SK-N-SH treated with all-trans-retinoic acid at 6 μM for 48 hours (cell line): ENCODE results near the gene TSC1.

Experiments
- ATAC-seq: fragments of 200-7000 bp; cut with Tn5 transposase; 3 replicates; pipeline ENCODE4 v1.9.1; 2020; ENCODE audit warnings: mild to moderate bottlenecking, moderate library complexity
- ARNTL ChIP-seq: fragments of 450-650 bp; formaldehyde crosslinking; IDR thresholded peaks from 2 replicates; pipeline ENCODE4 v1.5.0; 2020; ENCODE audit warnings: low read depth, mild to moderate bottlenecking, moderate library complexity, borderline replicate concordance
- BACH2 ChIP-seq: fragments of 250-450 bp; sonication (Bioruptor Pico); IDR thresholded peaks from 2 replicates; pipeline ENCODE4 v1.9.0; 2021; ENCODE audit warnings: mild to moderate bottlenecking, borderline replicate concordance
- CSDC2 ChIP-seq: fragments of 250-450 bp; sonication (Bioruptor Pico); IDR thresholded peaks from 2 replicates; pipeline ENCODE4 v1.5.0; 2020; ENCODE audit warnings: mild to moderate bottlenecking, moderate library complexity
- GLIS3 ChIP-seq: fragments of 250-450 bp; sonication (Bioruptor Pico); IDR thresholded peaks from 2 replicates; pipeline ENCODE4 v1.5.0; 2020; ENCODE audit warnings: mild to moderate bottlenecking, moderate library complexity
- ISL1 ChIP-seq: fragments of 250-450 bp; sonication (Bioruptor Pico); IDR thresholded peaks from 2 replicates; pipeline ENCODE4 v2.1.2; 2022; ENCODE audit warnings: mild to moderate bottlenecking, moderate library complexity
- OSR1 ChIP-seq: fragments of 250-450 bp; sonication (Bioruptor Pico); IDR thresholded peaks from 2 replicates; pipeline ENCODE4 v1.8.0; 2022; ENCODE audit warnings: moderate library complexity, mild to moderate bottlenecking, inconsistent platforms
- PPARA ChIP-seq: fragments of 250-450 bp; sonication (Bioruptor Pico); IDR thresholded peaks from 2 replicates; pipeline ENCODE4 v1.5.0; 2020; ENCODE audit warnings: mild to moderate bottlenecking, borderline replicate concordance
- RARB ChIP-seq: fragments of 250-450 bp; sonication (Bioruptor Pico); IDR thresholded peaks from 2 replicates; pipeline ENCODE4 v1.8.0; 2021; ENCODE audit warnings: mild to moderate bottlenecking, moderate library complexity
- TCF4 ChIP-seq: fragments of 250-450 bp; sonication (Bioruptor Pico); IDR thresholded peaks from 2 replicates; pipeline ENCODE4 v1.8.0; 2021; ENCODE audit warnings: mild to moderate bottlenecking, moderate library complexity, borderline replicate concordance
- TOX ChIP-seq: fragments of 250-450 bp; sonication (Bioruptor Pico); IDR thresholded peaks from 2 replicates; pipeline ENCODE4 v1.8.0; 2021; ENCODE audit warnings: mild to moderate bottlenecking, moderate library complexity, borderline replicate concordance
- ZC3H10 ChIP-seq: fragments of 250-450 bp; sonication (Bioruptor Pico); IDR thresholded peaks from 2 replicates; pipeline ENCODE4 v1.5.1; 2021; ENCODE audit warnings: mild to moderate bottlenecking, moderate library complexity
- ZFP3 ChIP-seq: fragments of 250-450 bp; sonication (Bioruptor Pico); IDR thresholded peaks from 2 replicates; pipeline ENCODE4 v1.5.0; 2020; ENCODE audit warnings: mild to moderate bottlenecking, moderate library complexity
- ZFP30 ChIP-seq: fragments of 450-650 bp; formaldehyde crosslinking; IDR thresholded peaks from 2 replicates; pipeline ENCODE4 v1.5.0; 2022; ENCODE audit warnings: mild to moderate bottlenecking, moderate library complexity
- ZNF70 ChIP-seq: fragments of 450-650 bp; formaldehyde crosslinking; IDR thresholded peaks from 2 replicates; pipeline ENCODE4 v1.5.0; 2020; ENCODE audit warnings: mild to moderate bottlenecking, moderate library complexity
- TF ChIP-seq, protein P1 (sequence below): fragments of 250-450 bp; sonication (Bioruptor Pico); IDR thresholded peaks from 2 replicates; pipeline ENCODE4 v1.8.0; 2021; ENCODE audit warnings: low read depth, mild to moderate bottlenecking, moderate library complexity, borderline replicate concordance
- TF ChIP-seq, protein P2 (sequence below): fragments of 250-450 bp; sonication (Bioruptor Pico); IDR thresholded peaks from 2 replicates; pipeline ENCODE4 v1.8.0; 2020; ENCODE audit warnings: mild to moderate bottlenecking, moderate library complexity, borderline replicate concordance
- TF ChIP-seq, protein P3 (sequence below): fragments of 250-450 bp; sonication (Bioruptor Pico); IDR thresholded peaks from 2 replicates; pipeline ENCODE4 v1.5.1; 2021; ENCODE audit warnings: mild to moderate bottlenecking, moderate library complexity

TSC1 gene

DNA sequence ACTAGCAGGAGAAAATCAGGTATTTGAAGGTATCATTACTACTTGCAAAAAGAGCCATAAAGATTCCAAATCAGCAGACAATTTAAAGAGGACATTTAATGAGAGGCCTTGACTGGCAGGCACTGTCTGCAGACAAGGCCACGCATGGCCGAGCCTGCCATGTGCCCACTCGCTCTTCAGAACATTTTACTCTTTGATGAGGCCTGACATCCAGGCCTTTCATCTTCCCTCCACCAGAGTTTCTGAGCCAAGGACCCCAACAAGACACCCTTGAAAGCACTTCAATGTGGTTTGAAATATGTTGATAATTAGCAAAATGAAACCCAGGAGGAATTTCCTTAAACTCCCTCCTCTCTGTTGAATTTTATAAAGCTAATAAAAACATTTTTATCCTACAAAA is 82.8 kb downstream of the TSC1 start (continued):
- TF ChIP-seq, protein P1, sequence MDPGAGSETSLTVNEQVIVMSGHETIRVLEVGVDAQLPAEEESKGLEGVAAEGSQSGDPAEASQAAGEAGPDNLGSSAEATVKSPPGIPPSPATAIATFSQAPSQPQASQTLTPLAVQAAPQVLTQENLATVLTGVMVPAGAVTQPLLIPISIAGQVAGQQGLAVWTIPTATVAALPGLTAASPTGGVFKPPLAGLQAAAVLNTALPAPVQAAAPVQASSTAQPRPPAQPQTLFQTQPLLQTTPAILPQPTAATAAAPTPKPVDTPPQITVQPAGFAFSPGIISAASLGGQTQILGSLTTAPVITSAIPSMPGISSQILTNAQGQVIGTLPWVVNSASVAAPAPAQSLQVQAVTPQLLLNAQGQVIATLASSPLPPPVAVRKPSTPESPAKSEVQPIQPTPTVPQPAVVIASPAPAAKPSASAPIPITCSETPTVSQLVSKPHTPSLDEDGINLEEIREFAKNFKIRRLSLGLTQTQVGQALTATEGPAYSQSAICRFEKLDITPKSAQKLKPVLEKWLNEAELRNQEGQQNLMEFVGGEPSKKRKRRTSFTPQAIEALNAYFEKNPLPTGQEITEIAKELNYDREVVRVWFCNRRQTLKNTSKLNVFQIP (CRISPR knock-in tag) = no peak
- TF ChIP-seq RARB (no peak), ZFP30 (CRISPR knock-in tag) (no peak), CSDC2 (no peak), ZFP3 (CRISPR knock-in tag) (no peak), OSR1 (CRISPR knock-in tag) (no peak)

DNA sequence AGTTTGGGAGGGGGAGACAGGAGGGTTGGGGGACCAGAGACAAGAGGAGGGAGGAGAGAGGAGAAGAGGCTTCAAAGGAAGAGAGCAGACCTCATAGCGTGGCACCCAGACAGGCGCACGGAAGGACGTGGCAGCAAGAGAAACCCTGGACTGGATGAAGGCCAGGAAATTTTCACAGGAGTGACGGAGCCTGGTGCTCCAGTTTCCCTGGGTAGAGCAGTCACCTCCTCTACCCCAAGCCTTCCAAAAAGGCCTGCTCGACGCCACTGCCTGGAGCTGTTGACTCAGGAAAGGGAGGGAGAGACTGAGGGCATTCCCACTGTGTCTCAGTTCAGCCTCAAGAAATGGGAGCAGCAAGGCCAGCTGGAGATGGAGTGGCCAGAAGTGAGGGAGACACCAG is 85.7 kb downstream of the TSC1 start:
- no peak for ATAC-seq
- no peak for TF ChIP-seq ARNTL (CRISPR knock-in tag)

DNA sequence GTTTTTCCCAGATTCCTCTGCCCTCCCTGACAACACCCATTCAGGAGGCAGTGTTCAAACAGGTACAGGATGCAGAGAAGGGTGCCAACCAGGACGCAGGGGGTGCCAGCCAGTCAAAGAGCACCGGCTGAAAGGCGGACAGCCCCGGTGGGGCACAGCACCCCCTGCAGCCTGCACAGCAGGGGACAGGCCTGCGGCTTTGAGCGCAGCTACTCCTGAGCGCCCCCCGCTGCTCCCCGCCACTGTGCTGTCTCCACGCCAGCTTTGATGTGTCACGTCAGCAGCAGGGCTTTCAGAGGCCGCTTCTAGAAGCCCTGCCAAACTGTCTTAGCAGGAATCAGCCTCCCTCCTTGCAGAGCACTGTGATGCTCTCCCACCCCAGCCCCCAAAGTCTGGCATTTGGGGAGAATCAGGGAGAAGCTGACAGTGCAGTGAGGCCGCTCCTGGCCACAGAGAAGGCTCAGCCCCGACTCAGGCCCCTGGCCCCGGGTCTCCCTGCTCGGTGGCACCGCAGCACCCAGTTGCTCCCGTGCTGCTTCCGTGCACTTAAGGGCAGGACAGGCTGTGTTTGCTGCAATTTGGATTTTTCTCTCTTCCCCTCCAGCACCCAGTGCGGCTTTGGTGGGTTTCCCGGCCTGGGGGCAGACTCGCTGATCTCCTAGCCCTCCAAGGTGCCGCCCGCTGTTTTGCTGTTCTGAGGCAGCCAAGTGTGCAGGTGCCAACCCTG is 86.6 kb downstream of the TSC1 start:
- TF ChIP-seq ZC3H10 (CRISPR knock-in tag) = no peak
- no peak for TF ChIP-seq TOX (CRISPR knock-in tag)
- TF ChIP-seq ZFP30 (CRISPR knock-in tag) = no peak
- ATAC-seq = no peak; the same call in 2 of the 3 replicates

DNA sequence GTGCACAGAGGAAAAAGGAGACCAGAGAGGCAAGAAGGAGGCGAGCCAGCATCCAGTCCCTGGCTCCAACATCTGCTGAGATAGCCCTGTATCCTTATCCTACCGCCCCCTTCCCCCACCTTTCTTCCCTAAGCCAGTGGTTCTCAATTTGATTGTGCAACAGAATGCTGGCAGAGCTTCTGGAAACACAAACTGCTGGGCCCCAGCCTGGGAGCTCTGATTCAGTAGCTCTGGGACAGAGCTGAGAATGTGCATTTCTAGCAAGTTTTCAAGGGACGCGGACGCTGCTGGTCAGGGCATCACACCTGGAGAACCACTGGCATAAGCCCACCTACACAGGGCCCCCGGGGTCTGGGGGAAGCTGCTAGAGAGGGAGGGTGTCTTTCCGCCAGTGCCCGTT is 87.4 kb downstream of the TSC1 start:
- ATAC-seq = no peak
- no peak for TF ChIP-seq GLIS3 (CRISPR knock-in tag)
- TF ChIP-seq, protein P2, sequence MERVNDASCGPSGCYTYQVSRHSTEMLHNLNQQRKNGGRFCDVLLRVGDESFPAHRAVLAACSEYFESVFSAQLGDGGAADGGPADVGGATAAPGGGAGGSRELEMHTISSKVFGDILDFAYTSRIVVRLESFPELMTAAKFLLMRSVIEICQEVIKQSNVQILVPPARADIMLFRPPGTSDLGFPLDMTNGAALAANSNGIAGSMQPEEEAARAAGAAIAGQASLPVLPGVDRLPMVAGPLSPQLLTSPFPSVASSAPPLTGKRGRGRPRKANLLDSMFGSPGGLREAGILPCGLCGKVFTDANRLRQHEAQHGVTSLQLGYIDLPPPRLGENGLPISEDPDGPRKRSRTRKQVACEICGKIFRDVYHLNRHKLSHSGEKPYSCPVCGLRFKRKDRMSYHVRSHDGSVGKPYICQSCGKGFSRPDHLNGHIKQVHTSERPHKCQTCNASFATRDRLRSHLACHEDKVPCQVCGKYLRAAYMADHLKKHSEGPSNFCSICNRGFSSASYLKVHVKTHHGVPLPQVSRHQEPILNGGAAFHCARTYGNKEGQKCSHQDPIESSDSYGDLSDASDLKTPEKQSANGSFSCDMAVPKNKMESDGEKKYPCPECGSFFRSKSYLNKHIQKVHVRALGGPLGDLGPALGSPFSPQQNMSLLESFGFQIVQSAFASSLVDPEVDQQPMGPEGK = no peak
- TF ChIP-seq PPARA (CRISPR knock-in tag) = no peak
- TF ChIP-seq ZFP30 (CRISPR knock-in tag) = no peak
- TF ChIP-seq TCF4 (CRISPR knock-in tag) = no peak
- no peak for TF ChIP-seq BACH2
- TF ChIP-seq ZFP3 (CRISPR knock-in tag) = no peak
- TF ChIP-seq CSDC2 = no peak
- TF ChIP-seq TOX (CRISPR knock-in tag) = no peak
- TF ChIP-seq, protein P1 (CRISPR knock-in tag) = no peak
- TF ChIP-seq, all 23 proteins: peak for 0

DNA sequence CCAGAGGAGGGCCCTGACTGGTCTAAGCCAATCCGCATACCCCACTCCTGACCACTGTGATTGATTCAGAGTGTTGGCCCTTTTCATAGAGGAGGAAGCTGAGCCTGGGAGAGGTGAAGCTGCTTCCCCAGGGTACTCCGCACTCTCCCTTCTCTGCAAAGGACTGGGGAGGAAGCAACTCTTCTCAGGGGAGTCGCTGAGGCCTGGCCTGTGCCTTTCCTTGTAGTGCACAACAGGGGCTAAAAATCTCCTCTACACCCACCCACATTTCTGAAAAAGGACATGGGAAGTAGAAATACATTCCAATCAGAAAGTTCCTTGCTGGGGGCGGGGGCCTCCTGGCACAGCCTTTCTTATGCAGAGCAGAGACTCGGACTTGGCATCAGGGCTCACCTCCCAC is 88.5 kb downstream of the TSC1 start:
- TF ChIP-seq RARB (no peak), TCF4 (CRISPR knock-in tag) (no peak), ZFP3 (CRISPR knock-in tag) (no peak), ISL1 (no peak), ZNF70 (CRISPR knock-in tag) (no peak)
- TF ChIP-seq, protein P3, sequence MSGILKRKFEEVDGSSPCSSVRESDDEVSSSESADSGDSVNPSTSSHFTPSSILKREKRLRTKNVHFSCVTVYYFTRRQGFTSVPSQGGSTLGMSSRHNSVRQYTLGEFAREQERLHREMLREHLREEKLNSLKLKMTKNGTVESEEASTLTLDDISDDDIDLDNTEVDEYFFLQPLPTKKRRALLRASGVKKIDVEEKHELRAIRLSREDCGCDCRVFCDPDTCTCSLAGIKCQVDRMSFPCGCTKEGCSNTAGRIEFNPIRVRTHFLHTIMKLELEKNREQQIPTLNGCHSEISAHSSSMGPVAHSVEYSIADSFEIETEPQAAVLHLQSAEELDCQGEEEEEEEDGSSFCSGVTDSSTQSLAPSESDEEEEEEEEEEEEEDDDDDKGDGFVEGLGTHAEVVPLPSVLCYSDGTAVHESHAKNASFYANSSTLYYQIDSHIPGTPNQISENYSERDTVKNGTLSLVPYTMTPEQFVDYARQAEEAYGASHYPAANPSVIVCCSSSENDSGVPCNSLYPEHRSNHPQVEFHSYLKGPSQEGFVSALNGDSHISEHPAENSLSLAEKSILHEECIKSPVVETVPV = no peak
- TF ChIP-seq, protein P2 = no peak
- TF ChIP-seq, all 23 proteins: peak for 0
- no peak; the same call in 2 of the 3 replicates for ATAC-seq
